ENCODE data around the gene COL27A1. TPM values are rescaled to one million over a fixed set of nuclear protein-coding genes. Genes with fewer than 3 reads are reported as not detected.
"Not testable (repeated sequence)": the region's sequence is repeated elsewhere in the genome, so short reads cannot be mapped to it uniquely, and the experiment has no call there.

The COL27A1 gene
- total RNA-seq, 1 experiment from 2014 or later: 21.1 TPM

DNA sequence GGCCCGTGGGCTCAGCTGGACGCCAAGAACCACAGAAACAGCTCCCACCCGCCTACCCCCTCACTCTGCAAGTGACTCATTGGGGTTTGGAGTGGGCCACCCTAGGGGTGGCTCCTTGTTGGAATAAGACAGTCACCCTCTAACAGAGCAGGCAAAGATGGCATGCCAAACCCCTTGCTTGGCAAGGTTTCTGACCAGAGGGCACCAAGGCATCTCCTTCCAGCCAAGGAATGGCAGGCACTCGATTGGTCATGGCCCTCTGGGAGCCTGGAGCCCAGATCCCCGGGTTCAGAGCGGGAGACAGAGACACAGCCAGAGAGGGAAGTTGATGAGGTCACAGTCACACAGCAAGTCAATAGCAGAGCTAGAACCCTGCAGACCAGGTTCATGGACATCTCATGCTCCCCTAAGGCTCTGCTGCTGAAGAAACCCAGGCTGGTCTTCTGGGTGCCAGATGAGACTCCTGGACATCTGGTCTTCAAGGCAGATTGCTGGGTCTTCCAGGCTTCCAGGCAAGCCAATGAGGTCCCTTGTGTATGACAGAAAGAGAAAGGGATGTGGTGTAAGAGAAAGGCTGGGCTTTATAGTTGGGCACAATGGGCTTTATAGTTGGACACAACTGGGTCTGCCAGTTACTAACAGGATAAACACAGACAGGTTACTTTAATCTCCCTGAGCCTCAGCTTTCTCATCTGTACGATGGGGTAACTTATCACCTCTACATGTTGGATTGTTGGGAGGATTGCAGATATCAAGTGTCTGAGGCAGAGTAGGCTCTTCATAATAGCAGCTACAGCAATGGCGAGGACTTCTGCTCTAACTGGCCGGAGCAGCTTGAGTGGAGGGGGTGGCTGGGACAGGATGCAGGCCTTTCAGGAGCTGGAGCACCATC, 33.0 kb upstream of the COL27A1 start:
- no peak for DNase-seq (ENCODE audit: low read depth)

DNA sequence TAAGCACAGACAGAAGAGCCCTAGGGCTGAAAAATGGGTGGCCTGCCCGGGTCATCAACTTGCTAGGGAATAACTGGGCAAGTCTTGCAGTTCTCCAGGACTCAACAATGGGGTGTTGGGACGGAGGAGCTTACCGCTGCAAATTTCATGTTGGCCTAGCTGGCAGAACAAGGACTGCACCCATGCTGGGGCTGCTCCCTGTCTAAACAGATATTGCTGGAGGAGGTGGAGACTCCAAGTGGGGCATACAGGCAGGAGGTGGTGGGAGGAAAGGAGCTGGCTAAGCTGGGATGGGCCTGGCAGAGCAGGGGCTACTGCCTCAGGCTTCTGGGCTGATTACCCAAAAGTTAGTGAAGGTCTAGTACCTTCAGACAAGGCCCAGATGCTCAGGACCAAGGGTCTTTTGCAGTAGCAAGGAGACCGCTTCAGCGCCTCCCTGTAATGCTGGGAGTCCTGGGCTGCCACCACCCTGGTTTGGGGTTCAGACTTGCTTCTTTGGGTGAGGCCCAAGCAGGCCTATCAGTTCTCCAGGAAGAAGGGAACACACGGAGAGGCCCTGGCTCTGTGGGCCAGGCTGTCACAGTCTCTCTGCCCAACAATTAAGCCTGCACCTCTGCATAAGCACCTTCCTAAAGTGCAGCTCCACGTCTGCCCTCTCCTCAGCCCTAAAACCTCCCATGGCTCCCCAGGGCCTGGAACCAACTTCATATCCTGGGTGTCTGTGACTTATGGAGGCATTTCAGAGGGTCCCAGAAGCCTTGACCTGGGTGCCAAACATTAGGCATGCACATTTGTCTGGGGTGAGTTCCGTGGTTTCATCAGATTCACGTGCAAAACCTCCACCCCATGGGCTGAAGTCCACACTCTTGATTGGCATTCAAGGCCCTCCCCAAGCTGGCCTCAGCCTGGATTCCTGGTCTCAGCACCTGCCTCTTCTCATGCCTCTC, 32.0 kb upstream of the COL27A1 start:
- DNase-seq (ENCODE audit: low read depth): no peak

DNA sequence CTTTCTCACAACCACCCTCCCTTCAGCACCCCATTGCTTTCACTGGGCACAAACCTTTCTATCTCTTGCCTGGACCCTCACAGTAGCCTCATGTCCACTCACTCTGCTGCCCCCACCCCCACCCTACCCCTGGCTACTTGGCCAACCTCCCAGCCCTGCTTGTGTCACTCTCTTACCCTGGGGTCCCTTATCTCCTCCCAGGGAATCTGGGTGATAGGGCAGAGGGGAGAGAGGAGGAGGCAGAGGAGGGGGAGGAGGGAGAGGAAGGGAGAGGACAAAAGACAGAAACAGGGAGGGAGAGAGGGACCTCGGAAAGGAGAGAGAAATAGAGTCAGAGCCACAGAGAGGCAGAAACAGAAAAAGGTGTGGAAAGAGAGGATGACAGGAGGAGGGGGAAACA, 31.2 kb upstream of the COL27A1 start:
- DNase-seq (ENCODE audit: low read depth): no peak

DNA sequence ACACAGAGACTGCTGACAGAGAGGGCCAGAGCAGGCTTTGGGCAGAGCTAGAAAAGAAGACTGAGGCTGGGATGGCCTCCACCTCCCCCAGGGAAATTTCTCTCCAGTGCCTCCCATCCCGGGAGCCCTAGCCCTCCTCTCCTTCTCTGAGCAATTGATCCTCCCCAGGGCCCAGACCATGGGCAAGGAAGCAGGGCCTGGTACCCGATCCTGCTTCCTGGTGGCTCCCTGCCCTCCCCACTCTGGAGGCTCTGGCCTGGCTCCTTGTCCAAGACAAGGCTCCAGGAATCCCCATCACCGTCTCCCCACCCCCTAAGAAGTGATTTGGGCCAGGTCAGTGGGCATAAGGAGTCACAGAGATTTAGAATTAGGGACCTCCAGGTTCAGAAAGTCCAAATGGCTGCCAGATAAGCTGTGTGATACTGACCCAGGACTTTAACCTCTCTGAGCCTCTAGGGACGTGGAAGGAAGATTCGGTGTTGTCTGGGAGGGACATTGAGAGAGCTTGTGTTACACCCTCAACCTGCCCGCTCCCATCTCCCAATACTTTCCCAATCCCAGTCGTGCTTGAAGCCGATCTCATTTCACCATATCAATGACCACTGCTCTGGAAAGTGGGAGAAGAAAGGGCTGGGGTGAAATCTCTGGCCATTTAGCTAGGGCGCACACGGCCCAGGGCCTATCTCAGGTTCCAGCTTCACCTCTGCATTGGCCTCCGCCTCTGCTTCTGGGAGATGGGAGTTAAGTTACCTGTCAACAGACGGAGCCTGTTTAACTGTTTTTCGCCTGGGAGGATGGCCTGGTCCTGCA, 30.5 kb upstream of the COL27A1 start:
- no peak for DNase-seq (ENCODE audit: low read depth)

DNA sequence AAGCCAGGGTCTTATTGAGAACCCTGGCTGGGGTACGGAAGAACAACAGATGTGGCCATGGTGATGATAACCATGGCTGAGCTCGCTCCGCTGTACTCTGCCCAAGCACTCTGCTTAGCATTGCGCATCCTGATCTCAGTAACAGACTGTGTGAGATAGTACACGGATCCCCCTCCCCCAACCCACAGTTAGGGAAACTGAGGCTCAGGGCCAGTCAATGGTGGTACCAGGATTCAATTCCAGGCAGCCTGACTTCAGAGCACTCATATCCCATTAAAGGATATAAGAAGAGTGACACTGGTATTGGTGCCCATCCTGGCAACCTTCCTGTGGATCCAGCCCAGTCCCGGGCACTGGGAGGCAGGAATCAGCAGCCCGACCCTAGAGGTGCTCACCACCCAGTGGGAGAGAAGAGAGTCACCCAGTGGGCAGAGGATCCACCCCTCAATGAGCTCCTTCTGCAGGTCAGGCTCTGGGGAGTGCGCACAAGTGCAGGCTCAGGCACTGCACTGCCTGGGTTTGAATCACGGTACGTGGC, 29.8 kb upstream of the COL27A1 start:
- DNase-seq (ENCODE audit: low read depth): no peak

DNA sequence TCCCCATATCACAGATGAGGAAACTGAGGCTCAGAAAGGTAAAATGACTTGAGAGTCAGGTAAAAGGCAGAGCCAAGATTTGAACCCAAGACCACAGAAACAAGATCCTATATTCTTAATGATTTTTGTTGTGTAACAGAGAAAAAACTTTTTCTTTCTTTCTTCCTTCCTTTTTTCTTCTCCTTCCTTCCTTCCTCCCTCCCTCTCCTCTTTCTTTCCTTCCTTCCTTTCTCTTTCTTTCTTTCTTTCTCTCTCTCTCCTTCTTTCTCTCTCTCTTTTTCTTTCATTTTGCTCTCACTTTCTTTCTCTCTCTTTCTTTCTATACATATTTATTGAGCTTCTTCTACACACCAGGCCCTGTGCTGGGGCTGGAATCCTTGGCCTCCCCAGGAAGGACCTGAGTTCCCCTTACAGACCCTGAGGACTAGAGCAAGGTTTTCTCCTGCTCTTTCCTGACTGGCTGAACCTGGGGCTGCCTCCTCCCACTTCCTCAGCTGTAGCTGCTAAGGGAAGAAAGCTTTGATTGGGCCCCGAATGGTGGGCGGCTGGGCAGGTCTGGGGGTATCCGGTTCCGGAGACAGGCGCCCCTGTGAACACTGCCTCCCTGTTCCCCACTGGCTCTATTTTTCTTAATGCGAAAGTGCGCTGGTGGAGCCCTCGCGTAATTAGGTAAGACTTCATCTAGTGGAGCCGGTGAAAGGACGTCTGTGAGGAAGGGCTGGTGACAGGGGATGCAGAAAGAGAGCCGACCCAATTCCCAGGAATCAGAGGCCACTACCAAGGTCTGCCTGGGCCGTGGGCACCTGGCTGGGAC, 28.9 kb upstream of the COL27A1 start:
- no peak for DNase-seq (ENCODE audit: low read depth)

DNA sequence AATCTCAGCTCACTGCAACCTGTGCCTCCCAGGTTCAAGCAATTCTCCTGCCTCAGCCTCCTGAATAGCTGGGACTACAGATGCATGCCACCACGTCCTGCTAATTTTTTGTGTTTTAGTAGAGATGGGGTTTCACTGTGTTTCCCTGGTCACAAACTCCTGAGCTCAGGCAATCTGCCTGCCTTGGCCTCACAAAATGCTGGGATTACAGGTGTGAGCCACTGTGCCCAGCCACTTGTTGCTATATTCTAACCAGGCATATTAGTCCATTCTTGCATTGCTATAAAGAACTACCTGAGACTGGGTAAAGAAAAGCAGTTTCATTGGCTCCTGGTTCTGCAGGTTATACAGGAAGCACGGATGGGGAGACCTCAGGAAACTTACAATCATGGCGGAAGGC, 26.6 kb upstream of the COL27A1 start:
- not testable (repeated sequence) for DNase-seq (ENCODE audit: low read depth)

DNA sequence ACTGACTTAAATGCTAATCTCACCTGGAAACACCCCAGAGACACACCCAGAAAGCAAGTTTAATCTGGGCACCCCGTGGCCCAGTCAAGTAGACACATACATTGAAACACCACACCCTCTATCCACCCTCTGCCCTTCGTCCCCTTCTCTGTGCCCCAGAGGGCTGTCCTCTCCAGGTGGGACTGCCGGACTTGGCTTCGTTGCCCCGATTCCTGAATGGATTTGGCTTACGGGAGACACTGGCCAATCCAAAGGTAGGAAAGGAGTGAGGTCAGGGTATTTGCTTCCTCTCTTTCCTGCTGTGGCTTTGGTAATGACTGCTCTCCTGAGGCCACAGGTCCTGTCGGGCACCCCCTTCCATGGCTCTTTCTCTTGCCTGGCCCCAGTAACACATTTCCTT, 25.2 kb upstream of the COL27A1 start:
- no peak for DNase-seq (ENCODE audit: low read depth)

DNA sequence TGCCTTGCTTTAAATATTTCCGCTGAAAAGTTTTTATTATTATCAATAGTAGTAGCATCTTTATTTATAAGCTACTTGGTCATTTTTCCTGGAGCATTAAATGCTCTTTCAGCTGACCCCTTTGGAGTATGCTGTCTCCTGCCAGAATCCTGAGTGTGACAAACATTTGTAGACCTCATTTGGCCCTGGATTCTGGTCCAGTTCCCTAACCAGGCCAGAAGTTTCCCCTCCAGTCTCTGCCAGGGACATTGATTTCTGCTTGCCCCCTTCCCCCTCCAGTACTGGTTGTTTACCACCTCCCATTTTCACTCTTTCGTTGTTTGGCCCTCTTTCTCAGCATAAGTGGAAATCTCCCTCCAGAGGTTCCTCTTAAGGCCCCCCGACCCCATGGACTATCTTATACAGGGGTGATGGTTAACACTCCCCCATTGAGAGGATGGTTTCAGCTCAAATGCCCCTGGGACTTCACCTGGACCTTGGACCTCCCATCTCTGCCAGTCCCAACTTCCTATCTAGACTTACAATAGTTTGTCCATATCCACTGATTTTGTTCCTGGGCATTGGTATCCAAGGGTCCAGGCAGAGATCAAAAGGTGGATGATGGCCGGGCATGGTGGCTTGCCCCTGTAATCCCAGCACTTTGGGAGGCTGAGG, 24.6 kb upstream of the COL27A1 start:
- DNase-seq (ENCODE audit: low read depth): no peak

DNA sequence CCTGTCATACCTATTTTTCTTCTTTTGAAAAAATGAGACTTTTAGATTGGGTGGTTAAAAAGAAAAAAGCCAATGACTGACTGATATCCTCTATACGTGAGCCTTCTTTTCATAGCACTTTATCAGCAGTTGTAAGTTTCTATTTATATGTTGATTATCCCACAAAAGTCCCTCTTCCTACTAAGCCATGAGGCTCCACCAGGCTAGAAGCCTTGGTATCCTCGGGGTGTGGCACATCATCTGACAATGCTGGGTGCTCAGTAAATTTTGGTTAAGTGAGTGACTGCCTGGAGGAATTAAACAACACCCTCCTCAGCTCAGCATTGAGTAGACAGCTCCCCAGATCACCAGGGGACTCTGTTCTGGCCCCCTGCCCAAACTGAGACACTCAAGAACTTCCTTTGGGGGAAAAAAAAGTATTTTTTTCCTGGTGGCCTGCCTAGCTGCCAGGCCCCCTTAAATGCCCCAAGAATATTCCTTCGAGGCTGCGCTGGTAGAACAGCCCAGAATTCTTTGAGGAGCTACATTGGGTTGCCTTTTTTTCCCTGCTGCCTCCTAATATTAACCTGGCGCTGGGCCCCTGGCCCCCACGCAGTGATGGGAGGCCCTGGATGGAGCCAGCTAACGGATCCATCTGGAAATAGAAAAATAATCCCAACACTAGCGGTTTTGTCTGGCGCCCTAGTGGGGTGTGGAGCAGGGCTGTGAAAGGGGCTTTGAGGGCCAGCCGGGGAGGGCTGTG, 23.4 kb upstream of the COL27A1 start:
- no peak for DNase-seq (ENCODE audit: low read depth)

DNA sequence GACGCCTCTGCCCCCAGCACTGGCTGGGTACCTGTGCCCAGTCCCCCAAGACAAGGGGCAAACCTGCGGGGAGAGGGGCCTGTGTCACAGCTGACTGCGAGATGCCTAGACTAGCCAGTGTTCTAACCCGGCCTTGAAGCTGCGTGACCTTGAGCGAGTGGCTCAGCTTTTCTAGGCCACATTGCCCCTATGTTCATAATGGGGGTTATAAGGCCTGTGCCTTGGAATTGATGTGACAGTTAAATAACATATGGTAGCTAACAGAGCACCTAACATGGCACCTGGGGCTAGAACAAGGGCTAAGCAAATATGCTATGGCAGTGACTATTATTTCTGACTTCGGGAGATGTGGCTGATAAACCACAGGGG, 22.8 kb upstream of the COL27A1 start:
- DNase-seq (ENCODE audit: low read depth): no peak

DNA sequence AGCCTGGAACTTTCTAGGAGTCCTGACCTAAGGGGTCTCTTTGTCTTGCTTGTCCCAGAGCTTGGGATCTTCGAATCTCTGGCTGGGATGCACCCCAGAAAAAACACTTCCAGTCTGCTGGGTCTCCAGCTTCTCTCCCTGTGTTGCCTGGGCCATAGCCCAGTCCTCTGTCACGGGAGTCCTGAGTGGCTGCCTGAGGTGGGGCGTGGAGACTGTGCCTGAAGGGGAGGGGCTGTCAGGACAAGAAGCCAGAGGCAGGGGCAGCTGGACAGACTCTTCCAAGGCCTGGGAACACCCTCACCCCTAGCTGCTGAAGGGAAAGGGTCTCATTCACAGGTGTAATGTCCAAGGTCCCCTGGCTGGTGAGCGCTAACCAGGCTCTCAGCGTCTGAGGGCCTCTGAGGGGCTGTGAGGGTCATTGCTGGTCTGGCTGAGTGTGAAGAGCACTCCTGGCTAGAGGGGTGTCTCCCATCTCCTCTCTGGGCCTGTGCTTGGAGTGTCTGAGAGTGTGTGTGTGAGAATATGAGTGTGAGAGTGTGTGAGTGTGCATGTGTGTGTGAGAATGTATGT, 20.4 kb upstream of the COL27A1 start:
- no peak for DNase-seq (ENCODE audit: low read depth)

DNA sequence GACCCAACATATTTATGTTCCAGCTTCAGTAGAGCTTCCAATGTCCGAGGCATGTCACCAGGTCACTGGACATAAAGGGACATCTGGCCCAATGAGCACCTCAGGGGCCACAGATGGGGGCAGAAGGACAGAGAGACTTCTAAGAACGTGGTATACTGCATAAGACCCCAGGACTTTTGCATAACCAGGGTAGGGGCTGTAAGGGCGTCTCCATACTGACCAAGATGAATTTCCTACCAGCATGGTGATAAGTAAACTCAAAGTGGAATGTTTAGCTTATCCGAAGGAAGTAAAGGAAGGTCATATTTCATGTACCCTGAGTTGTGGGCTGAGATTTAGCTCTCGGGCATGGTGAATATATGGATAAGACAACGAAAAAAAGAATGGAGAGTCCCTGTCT, 17.5 kb upstream of the COL27A1 start:
- DNase-seq (ENCODE audit: low read depth): no peak

DNA sequence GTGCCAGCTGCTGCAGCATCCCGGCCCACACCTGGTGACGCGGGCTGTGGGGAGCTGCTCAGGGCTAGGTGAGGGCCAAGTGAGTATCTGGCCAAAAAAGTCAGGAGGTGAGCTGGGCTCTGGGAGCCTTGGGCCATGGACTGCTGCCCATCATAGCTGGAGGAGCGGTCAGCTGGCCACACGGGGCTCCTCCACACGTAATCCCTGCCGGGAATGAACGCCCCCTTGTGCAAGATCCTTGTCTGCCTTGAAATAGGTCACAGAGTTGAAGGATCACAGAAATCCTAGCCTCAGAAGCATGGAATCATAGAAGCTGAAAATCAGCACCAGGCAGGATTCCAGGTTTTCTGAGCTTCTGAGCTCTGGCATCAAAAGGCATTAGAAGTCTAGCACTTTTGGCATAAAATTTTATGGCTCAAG, 16.8 kb upstream of the COL27A1 start:
- DNase-seq (ENCODE audit: low read depth): no peak

DNA sequence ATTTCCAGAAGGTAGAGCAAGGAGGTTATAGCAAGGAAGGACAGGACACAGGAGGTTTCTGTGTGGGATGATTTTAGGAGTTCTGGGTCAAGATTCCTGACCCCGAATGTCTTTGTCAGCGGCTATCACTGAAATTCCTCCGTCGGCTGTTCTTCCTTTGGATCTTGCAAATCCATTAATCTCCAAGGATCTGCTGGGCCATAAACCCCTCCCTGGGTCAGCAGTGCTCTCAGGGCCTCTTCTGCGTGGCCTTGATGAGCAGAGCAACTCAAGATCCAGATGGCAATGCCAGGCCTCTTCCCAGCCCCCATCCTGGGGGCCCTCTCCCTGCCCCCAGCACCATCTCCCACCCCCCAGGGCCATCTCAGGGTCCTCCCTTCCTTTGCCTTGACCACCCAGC, 16.3 kb upstream of the COL27A1 start:
- no peak for DNase-seq (ENCODE audit: low read depth)

DNA sequence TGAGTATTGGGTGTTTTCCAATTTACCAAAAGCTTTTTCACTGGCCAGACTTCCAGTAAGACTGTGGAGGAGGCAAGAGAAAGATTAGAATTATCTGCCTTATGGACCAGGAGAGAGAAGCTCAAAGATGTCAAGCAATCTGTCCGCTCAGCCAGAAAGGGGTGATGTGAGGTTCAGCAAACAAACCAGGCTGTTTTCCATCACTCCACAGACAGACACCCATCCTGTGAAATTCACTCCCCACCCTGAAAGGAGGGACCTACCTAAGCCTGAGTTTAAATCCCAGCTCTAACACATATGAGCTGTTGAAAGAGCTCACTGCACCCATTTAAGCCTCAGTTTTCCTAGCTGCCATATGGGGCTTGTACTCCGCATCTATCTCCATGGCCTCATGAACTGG, 14.9 kb upstream of the COL27A1 start:
- no peak for DNase-seq (ENCODE audit: low read depth)

DNA sequence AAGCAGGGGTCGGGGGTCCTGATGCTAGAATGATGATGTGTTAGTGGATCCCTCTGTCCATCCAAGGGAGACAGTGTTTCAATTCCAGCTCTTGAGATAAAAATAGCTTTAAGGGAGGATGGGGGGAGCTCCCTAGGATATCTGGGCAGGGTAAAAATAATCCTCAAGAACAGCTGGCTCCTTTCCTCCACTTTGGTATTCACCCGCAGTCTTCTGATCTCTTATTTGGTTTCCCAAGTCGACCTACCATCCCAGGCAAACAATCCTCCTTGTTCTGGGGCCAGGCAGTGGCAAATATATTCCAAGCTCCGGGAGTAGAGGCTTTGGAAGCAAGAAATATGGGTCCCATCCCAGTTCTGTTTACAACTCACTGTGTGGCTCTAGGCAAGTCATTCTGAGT, 14.5 kb upstream of the COL27A1 start:
- no peak for DNase-seq (ENCODE audit: low read depth)

DNA sequence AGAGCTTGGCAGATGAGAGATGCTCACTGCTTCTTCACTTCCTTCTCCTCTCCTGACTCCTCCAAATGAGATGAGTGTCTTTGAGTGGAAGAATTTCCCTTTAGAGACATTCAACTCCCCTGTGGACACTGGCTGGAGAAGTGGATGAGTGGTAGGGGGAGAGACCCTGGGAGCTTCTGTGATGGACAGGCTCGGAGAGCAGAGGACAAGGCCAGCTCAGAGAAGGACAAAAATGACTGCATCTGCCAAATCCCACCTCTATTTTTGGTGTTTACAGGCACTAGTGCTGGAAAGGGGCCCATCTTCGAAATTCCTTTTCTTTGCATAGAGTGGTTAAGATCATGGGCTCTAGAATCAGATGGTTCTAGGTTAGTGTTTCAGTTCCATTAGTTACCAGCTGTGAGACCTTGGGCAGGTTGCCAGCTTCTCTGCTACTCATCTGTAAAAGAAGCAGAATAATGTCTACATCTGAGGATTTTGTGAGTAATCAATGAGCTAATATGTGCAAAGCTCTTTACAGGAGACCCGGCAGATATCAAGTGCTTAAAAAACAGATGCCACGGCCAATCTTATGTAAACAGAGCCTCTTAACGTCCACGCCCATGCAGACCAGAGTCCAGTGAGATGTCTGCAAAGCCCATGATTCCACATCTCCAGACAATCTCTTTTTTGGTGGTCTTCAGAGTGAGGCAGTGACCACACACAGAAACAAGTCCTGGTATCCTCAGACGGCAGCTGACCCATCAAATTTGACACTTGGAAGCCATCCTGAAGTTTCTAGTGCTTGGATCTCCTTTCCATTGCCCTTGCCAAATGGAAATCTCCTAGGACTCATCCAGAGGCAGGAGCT, 13.6 kb upstream of the COL27A1 start:
- DNase-seq (ENCODE audit: low read depth): no peak
